HepG2 (cell line): ENCODE measurements around the gene VIM. TPM values are rescaled to one million over a fixed set of nuclear protein-coding genes. Genes with fewer than 3 reads are reported as not detected.

Experiments
- ATAC-seq: fragments of 200-7000 bp; cut with Tn5 transposase; 3 replicates; pipeline ENCODE4 v1.9.1; 2020; ENCODE audit warnings: mild to moderate bottlenecking, moderate library complexity
- BruUV-seq: library from RNA; stranded (reverse); fragments of 400-500 nt; replicated peaks from 2 replicates; lab custom pipeline; 2021; lab: Mats Ljungman, UMichigan
- CTCF ChIA-PET: fragments of 300-600 bp; formaldehyde crosslinking; extraction: SDS; loops from one replicate; lab custom pipeline; 2021; ENCODE audit warnings: low total read pairs, inconsistent platforms, low intra/inter-chr PET ratio; lab: Yijun Ruan, JAX
- POLR2A ChIA-PET: fragments of 350-600 bp; sonication (Branson Sonifier 250); formaldehyde crosslinking; loops from one replicate; lab custom pipeline; 2020; ENCODE audit warnings: antibody characterized with exemption, inconsistent platforms; lab: Yijun Ruan, JAX
- DNase-seq: peaks from one replicate; pipeline ENCODE4 v3.0.0-alpha.2; 2015; ENCODE audit warnings: low spot score
- FAIRE-seq: peaks from 3 replicates; lab custom pipeline; 2011; peaks lifted over from hg19 to GRCh38; lab: Jason Lieb, UNC
- H2AFZ ChIP-seq: one replicate; pipeline ENCODE4 v1.6.1; 2011; ENCODE audit warnings: low read length, inconsistent platforms
- H3K27ac ChIP-seq: fragments of 300-600 bp; 3 replicates; pipeline ENCODE4 v1.8.0; 2011; ENCODE audit warnings: mixed run types, mild to moderate bottlenecking, mixed read lengths, low read length, inconsistent platforms; ENCODE audit not compliant: insufficient read depth; ENCODE audit errors: extremely low read length
- H3K27me3 ChIP-seq, 2 experiments: fragments of 200-600 bp in 1 of 2; 2 replicates in 1 of 2; 3 replicates in 1 of 2; pipeline versions ENCODE4 v1.6.0 to v1.8.0; 2011; ENCODE audit warnings: low read length in 2 of 2, mild to moderate bottlenecking in 2 of 2, moderate library complexity in 2 of 2, inconsistent platforms in 1 of 2; ENCODE audit not compliant: insufficient read depth in 2 of 2, control insufficient read depth in 1 of 2
- H3K36me3 ChIP-seq, 2 experiments: fragments of 200-600 bp in 1 of 2; replicated peaks in 1 of 2; 2 replicates in 1 of 2; 3 replicates in 1 of 2; pipeline versions ENCODE4 v1.5.1 to v1.8.0; 2011; ENCODE audit warnings: low read length in 2 of 2, inconsistent platforms in 1 of 2; ENCODE audit not compliant: insufficient read depth in 2 of 2, control insufficient read depth in 1 of 2
- H3K4me1 ChIP-seq: 2 replicates; pipeline ENCODE4 v1.5.1; 2012; ENCODE audit warnings: low read length, inconsistent platforms; ENCODE audit not compliant: insufficient read depth
- H3K4me2 ChIP-seq: 2 replicates; pipeline ENCODE4 v1.6.0; 2011; ENCODE audit warnings: low read depth, low read length, inconsistent platforms
- H3K4me3 ChIP-seq, 3 experiments: fragments of 200-600 bp in 1 of 3; sonication (generic), shearing (Covaris generic) in 1 of 3; replicated peaks in 1 of 3; 2 replicates each; pipeline ENCODE4 v1.5.1; 2011 to 2016; ENCODE audit warnings: low read length in 3 of 3, inconsistent platforms in 2 of 3, low read depth in 2 of 3, mild to moderate bottlenecking in 2 of 3, control low read depth in 1 of 3, mixed read lengths in 1 of 3; ENCODE audit not compliant: insufficient read depth in 1 of 3
- H3K79me2 ChIP-seq: one replicate; pipeline ENCODE4 v1.6.1; 2011; ENCODE audit warnings: low read length, inconsistent platforms; ENCODE audit not compliant: insufficient read depth
- H3K9ac ChIP-seq: 2 replicates; pipeline ENCODE4 v1.6.0; 2011; ENCODE audit warnings: mild to moderate bottlenecking, low read depth, low read length, inconsistent platforms; ENCODE audit not compliant: insufficient read depth
- H3K9me3 ChIP-seq: 2 replicates; pipeline ENCODE4 v1.5.1; 2012; ENCODE audit warnings: mild to moderate bottlenecking, low read length
- H4K20me1 ChIP-seq: 2 replicates; pipeline ENCODE4 v1.6.0; 2011; ENCODE audit warnings: inconsistent platforms, mild to moderate bottlenecking, low read length, moderate library complexity; ENCODE audit not compliant: insufficient read depth
- MAF1 ChIP-seq: sonication (generic); formaldehyde crosslinking; IDR thresholded peaks from 2 replicates; pipeline ENCODE4 v1.5.0; 2020; ENCODE audit warnings: missing genetic modification reagents, borderline replicate concordance
- RAD51 ChIP-seq: fragments of 450-650 bp; IDR thresholded peaks from 2 replicates; pipeline ENCODE4 v1.6.1; 2016; ENCODE audit warnings: borderline replicate concordance
- SMC3 ChIP-seq: IDR thresholded peaks from 2 replicates; pipeline ENCODE4 v1.6.1; 2011; ENCODE audit warnings: low read length, improper control_type of control experiment
- ZNF567 ChIP-seq: sonication (generic); formaldehyde crosslinking; IDR thresholded peaks from 2 replicates; pipeline ENCODE4 v1.8.1; 2023; ENCODE audit warnings: mild to moderate bottlenecking, missing genetic modification reagents, borderline replicate concordance
- ZNF672 ChIP-seq: sonication (generic); formaldehyde crosslinking; IDR thresholded peaks from 2 replicates; pipeline ENCODE4 v1.8.1; 2022; ENCODE audit warnings: missing genetic modification reagents
- ZNF709 ChIP-seq: sonication (generic); formaldehyde crosslinking; IDR thresholded peaks from 2 replicates; pipeline ENCODE4 v1.5.0; 2020; ENCODE audit warnings: mild to moderate bottlenecking, missing genetic modification reagents
- ZNF878 ChIP-seq: sonication (generic); formaldehyde crosslinking; IDR thresholded peaks from 2 replicates; pipeline ENCODE4 v1.8.1; 2023; ENCODE audit warnings: mild to moderate bottlenecking, missing genetic modification reagents, moderate library complexity
- in situ Hi-C: cut with HindIII; loops from 2 replicates; pipeline ENCODE4 v1.10.0; 2017; ENCODE audit warnings: low pct_unique_long_range_greater_than_20kb; ENCODE audit not compliant: extremely low pct_ligation_motif_present
- intact Hi-C: fragments of 100-400 bp; cut with micrococcal nuclease; formaldehyde crosslinking; loops from one replicate; pipeline ENCODE4 v1.10.0; 2022; ENCODE audit not compliant: unreplicated experiment
- polyA plus RNA-seq, 8 experiments: library from polyadenylated mRNA; depleted of rRNA in 3 of 8; stranded (reverse) in 7 of 8; unstranded in 1 of 8; fragments of >200 nt; fragmentation: Illumina TruSeq in 4 of 8; extraction: Trizol in 4 of 8; gene quantifications; 2 replicates each; pipeline versions ENCODE4 v1.2.1 to v1.2.3, GENCODE V29; 2011 to 2016; ENCODE audit warnings: low read depth in 4 of 8, missing spikeins in 1 of 8, mixed read lengths in 1 of 8; ENCODE audit not compliant: insufficient read depth in 1 of 8
- total RNA-seq, 5 experiments: library from RNA; depleted of rRNA; stranded (reverse); fragments of >200 nt; fragmentation: Illumina TruSeq; extraction: Trizol; gene quantifications; 2 replicates each; pipeline ENCODE4 v1.2.3, GENCODE V29; 2016; ENCODE audit warnings: low read depth in 1 of 5
- TF ChIP-seq, protein P1 (sequence below): IDR thresholded peaks from 2 replicates; pipeline ENCODE4 v1.6.1; 2016; ENCODE audit warnings: low read depth

VIM gene
- total and polyA plus RNA-seq, 2 of the 13 experiments (the other 11 are each of a cell fraction or from before 2014, with no cell fraction given) = not detected

DNA sequence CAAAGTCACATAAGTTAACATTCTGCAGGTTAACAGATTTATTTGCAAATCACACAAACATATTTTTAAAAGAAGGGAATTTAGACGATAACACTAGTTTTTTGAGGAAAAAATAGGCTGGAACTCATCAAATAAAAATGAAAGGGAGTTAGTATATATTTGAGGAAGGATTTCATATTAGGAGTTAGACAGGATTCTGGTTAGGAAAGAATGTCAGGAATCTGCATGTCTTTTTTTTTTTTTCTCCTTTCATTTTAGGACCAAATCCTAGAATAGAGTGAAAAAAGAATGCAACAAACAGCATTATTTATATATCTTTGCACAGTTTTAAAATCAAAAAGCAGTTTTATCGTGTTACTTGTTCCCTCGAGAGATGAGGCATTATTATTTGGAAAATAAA is 17.7 kb upstream of the VIM start (continued):
- TF ChIP-seq ZNF672 (CRISPR knock-in tag) (no peak), RAD51 (no peak), ZNF709 (no peak), ZNF567 (no peak)

DNA sequence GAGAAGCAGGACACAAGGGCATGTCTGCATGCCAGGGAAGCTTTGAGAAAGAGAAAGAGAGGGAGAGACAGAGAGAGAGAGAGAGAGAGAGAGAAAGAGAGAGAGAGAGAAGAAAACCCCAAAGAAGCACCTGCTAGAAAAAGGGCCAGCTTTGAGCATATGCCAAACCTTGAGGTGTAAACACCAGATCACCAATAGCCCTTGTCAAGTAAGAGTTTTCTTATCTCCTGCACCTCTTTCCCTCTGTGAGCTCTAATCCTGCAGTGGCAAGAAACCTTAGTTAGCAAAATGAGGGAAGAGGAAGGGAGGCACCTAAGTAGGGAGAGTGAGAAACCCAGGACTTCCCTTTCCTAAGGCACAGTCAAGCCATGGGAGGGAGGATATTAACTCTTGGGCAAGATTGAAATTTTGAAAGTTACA is 15.2 kb upstream of the VIM start:
- no peaks in the 10 kb centered on the region for H3K27me3 ChIP-seq

More for the DNA sequence above, 15.2 kb upstream of the VIM start:
- TF ChIP-seq SMC3 (no peak), ZNF878 (CRISPR knock-in tag) (no peak), MAF1 (CRISPR knock-in tag) (no peak)
- TF ChIP-seq, protein P1, sequence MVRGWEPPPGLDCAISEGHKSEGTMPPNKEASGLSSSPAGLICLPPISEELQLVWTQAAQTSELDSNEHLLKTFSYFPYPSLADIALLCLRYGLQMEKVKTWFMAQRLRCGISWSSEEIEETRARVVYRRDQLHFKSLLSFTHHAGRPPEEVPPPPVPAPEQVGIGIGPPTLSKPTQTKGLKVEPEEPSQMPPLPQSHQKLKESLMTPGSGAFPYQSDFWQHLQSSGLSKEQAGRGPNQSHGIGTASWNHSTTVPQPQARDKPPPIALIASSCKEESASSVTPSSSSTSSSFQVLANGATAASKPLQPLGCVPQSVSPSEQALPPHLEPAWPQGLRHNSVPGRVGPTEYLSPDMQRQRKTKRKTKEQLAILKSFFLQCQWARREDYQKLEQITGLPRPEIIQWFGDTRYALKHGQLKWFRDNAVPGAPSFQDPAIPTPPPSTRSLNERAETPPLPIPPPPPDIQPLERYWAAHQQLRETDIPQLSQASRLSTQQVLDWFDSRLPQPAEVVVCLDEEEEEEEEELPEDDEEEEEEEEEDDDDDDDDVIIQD (CRISPR knock-in tag) = no peak
- CTCF ChIA-PET = no interaction called here
- in situ Hi-C loops = no loop called here
- Histone ChIP-seq H3K9ac (no peak overlapping the region), H3K4me1 (no peaks in the 10 kb centered on the region; the same call in 1 of the 2 replicates), H3K9me3 (no peaks in the 10 kb centered on the region), H2AFZ (no peak overlapping the region), H3K36me3 (no peaks in the 10 kb centered on the region), H3K4me2 (no peak overlapping the region), H4K20me1 (no peaks in the 10 kb centered on the region), H3K4me3 (no peak overlapping the region), H3K27ac (no peak overlapping the region), H3K79me2 (no peaks in the 10 kb centered on the region)
- no TSS peak for BruUV-seq
- ATAC-seq (no peak), FAIRE-seq (no peak), DNase-seq (no peak)
- POLR2A ChIA-PET = no interaction called here
- intact Hi-C loops = no loop called here
